CD14-positive monocyte (primary cell): ENCODE measurements around the gene TUBB. TPM values are rescaled to one million over a fixed set of nuclear protein-coding genes. Genes with fewer than 3 reads are reported as not detected.

ENCODE experiments used
- DNase-seq, 3 donors: peaks; one replicate each; pipeline ENCODE4 v3.0.0-alpha.2; 2011 to 2022
- H2AFZ ChIP-seq: 2 replicates; pipeline ENCODE4 v1.6.0; 2012; ENCODE audit warnings: mild to moderate bottlenecking, low read depth, low read length, inconsistent platforms; ENCODE audit not compliant: insufficient read depth, poor library complexity, severe bottlenecking
- H3K27ac ChIP-seq, 2 donors: 1 replicate in 1 of 2; 2 replicates in 1 of 2; pipeline ENCODE4 v1.5.1; 2012 to 2013; ENCODE audit warnings: low read length in 2 of 2, control low read depth in 1 of 2, inconsistent platforms in 1 of 2, low read depth in 1 of 2, mild to moderate bottlenecking in 1 of 2
- H3K27me3 ChIP-seq, 2 donors: one replicate each; pipeline versions ENCODE4 v1.6.0 to v1.6.1; 2011 to 2013; ENCODE audit warnings: low read length in 2 of 2; ENCODE audit not compliant: control insufficient read depth in 2 of 2, insufficient read depth in 2 of 2
- H3K36me3 ChIP-seq, 2 donors: replicated peaks in 1 of 2; 1 replicate in 1 of 2; 2 replicates in 1 of 2; pipeline versions ENCODE4 v1.5.1 to v1.6.1; 2012 to 2013; ENCODE audit warnings: low read length in 2 of 2, control low read depth in 1 of 2, inconsistent platforms in 1 of 2, mild to moderate bottlenecking in 1 of 2; ENCODE audit not compliant: insufficient read depth in 2 of 2, control insufficient read depth in 1 of 2
- H3K4me1 ChIP-seq, 2 donors: 1 replicate in 1 of 2; 2 replicates in 1 of 2; pipeline versions ENCODE4 v1.5.1 to v1.6.1; 2012 to 2013; ENCODE audit warnings: low read length in 2 of 2, control low read depth in 1 of 2, inconsistent platforms in 1 of 2, mild to moderate bottlenecking in 1 of 2, moderate library complexity in 1 of 2; ENCODE audit not compliant: insufficient read depth in 2 of 2, control insufficient read depth in 1 of 2
- H3K4me2 ChIP-seq: replicated peaks from 2 replicates; pipeline ENCODE3; 2012; ENCODE audit warnings: low read length, moderate library complexity, mild to moderate bottlenecking; ENCODE audit not compliant: poor library complexity, severe bottlenecking; ENCODE audit errors: extremely low read depth
- H3K4me3 ChIP-seq, 3 experiments: fragments of 200-600 bp in 1 of 3; sonication (generic) in 1 of 3; replicated peaks in 1 of 3; 1 replicate in 2 of 3; 2 replicates in 1 of 3; pipeline ENCODE4 v1.5.1; 2011 to 2013; ENCODE audit warnings: low read length in 3 of 3, mild to moderate bottlenecking in 3 of 3, control low read depth in 2 of 3, low read depth in 2 of 3, inconsistent platforms in 1 of 3, moderate library complexity in 1 of 3
- H3K79me2 ChIP-seq: 2 replicates; pipeline ENCODE4 v1.6.0; 2012; ENCODE audit warnings: mild to moderate bottlenecking, control low read depth, inconsistent platforms, low read length, moderate library complexity; ENCODE audit not compliant: insufficient read depth
- H3K9ac ChIP-seq: 2 replicates; pipeline ENCODE4 v1.6.0; 2017; ENCODE audit warnings: low read length, mild to moderate bottlenecking; ENCODE audit not compliant: insufficient read depth, poor library complexity, severe bottlenecking
- H3K9me3 ChIP-seq, 2 donors: replicated peaks in 1 of 2; 1 replicate in 1 of 2; 2 replicates in 1 of 2; pipeline versions ENCODE4 v1.5.1 to v1.6.1; 2012 to 2013; ENCODE audit warnings: low read length in 2 of 2, control low read depth in 1 of 2; ENCODE audit not compliant: control insufficient read depth in 1 of 2, insufficient read depth in 1 of 2
- H4K20me1 ChIP-seq: 2 replicates; pipeline ENCODE4 v1.6.0; 2012; ENCODE audit warnings: mild to moderate bottlenecking, low read length, control low read depth, moderate library complexity; ENCODE audit not compliant: insufficient read depth
- H3K27ac Mint-ChIP-seq, 7 donors: one replicate each; pipeline ENCODE4 v1.8.0; 2020; ENCODE audit warnings: mild to moderate bottlenecking in 7 of 7, mixed read lengths in 7 of 7, moderate library complexity in 6 of 7, inconsistent platforms in 2 of 7
- H3K27me3 Mint-ChIP-seq, 3 donors: one replicate each; pipeline ENCODE4 v1.8.0; 2021 to 2022; ENCODE audit warnings: low read depth in 3 of 3, mild to moderate bottlenecking in 3 of 3, mixed read lengths in 3 of 3, moderate library complexity in 3 of 3, inconsistent platforms in 1 of 3
- H3K36me3 Mint-ChIP-seq, 2 donors: one replicate each; pipeline ENCODE4 v1.8.0; 2020; ENCODE audit warnings: mixed read lengths in 2 of 2, inconsistent platforms in 1 of 2, mild to moderate bottlenecking in 1 of 2
- H3K4me1 Mint-ChIP-seq: one replicate; pipeline ENCODE4 v1.8.0; 2020; ENCODE audit warnings: mild to moderate bottlenecking, mixed read lengths
- H3K4me3 Mint-ChIP-seq, 2 donors: one replicate each; pipeline ENCODE4 v1.8.0; 2020; ENCODE audit warnings: mild to moderate bottlenecking in 2 of 2, mixed read lengths in 2 of 2, moderate library complexity in 1 of 2
- H3K9me3 Mint-ChIP-seq, 7 donors: one replicate each; pipeline ENCODE4 v1.8.0; 2020 to 2022; ENCODE audit warnings: mixed read lengths in 7 of 7, mild to moderate bottlenecking in 6 of 7, moderate library complexity in 6 of 7, inconsistent platforms in 2 of 7
- WGBS: methylation state at CpG from one replicate; pipeline ENCODE4 v1.1.5; 2013; ENCODE audit warnings: missing lambda C conversion rate; ENCODE audit not compliant: insufficient coverage; 5-methylcytosine and 5-hydroxymethylcytosine counted together
- intact Hi-C, 2 donors: fragments of 100-400 bp; cut with micrococcal nuclease; formaldehyde crosslinking; loops; one replicate each; pipeline versions ENCODE4 v1.15.0 to v1.15.1; 2023
- polyA plus RNA-seq, 3 donors: library from polyadenylated mRNA; depleted of rRNA in 1 of 3; unstranded in 2 of 3; stranded (reverse) in 1 of 3; fragments of 300-500 nt in 2 of 3; fragments of >200 nt in 1 of 3; fragmentation: Illumina TruSeq in 2 of 3; gene quantifications; 1 replicate in 2 of 3; 2 replicates in 1 of 3; pipeline ENCODE4 v1.2.3, GENCODE V29; 2012 to 2021
- TF ChIP-seq, protein P1 (sequence below): fragments of 200-600 bp; IDR thresholded peaks from one replicate; pipeline ENCODE4 v1.8.0; 2022; ENCODE audit warnings: antibody characterized with exemption, mild to moderate bottlenecking

TUBB gene
- polyA plus RNA-seq, 3 donors, result 48.4 to 130 (median 57.0) TPM

DNA sequence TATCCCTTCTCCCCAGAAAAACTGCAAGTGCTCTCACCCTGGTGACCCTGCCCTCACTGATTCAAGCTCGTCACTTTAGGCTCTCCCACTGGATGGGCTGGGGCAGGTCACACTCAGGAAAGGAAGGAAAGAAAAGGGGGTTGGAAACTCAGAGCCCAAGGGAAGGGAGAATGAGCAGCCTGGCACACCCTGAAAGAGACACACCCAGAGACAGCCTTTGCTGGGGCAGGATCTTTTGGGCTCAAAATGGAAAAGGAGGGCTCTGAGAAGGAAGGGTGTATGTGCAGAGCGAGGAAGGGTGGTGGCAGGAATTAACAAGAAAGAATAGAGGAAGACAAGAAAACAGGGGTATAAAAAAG, 36.2 kb upstream of the TUBB start:
- Histone ChIP-seq H3K4me2 (peak overlapping the region; percentile 100), H3K27me3 (no peaks in the 10 kb centered on the region), H3K4me1 (peaks cover 57 to 72% of the 10 kb centered on the region in 2 donors), H2AFZ (no peak overlapping the region), H3K4me3 (peak overlapping the region; percentile 96 to 100 (median 96)), H3K9me3 (no peaks in the 10 kb centered on the region), H4K20me1 (peaks cover 70% of the 10 kb centered on the region), H3K27ac (peak overlapping the region; percentile 99), H3K36me3 (peaks cover 12 to 13% of the 10 kb centered on the region in 2 donors), H3K9ac (peak overlapping the region; percentile 99), H3K79me2 (peaks cover 99% of the 10 kb centered on the region)
- DNase-seq, result no peak
- H3K4me1 Mint-ChIP-seq, result peaks cover 60% of the 10 kb centered on the region
- peaks cover 0 to 1% (median 0%) of the 10 kb centered on the region in 7 donors for H3K9me3 Mint-ChIP-seq
- WGBS, result no CpG with 5 or more reads among the region's 2 CpGs
- peaks cover 0 to 5% (median 0%) of the 10 kb centered on the region in 3 donors for H3K27me3 Mint-ChIP-seq
- TF ChIP-seq, protein P1, sequence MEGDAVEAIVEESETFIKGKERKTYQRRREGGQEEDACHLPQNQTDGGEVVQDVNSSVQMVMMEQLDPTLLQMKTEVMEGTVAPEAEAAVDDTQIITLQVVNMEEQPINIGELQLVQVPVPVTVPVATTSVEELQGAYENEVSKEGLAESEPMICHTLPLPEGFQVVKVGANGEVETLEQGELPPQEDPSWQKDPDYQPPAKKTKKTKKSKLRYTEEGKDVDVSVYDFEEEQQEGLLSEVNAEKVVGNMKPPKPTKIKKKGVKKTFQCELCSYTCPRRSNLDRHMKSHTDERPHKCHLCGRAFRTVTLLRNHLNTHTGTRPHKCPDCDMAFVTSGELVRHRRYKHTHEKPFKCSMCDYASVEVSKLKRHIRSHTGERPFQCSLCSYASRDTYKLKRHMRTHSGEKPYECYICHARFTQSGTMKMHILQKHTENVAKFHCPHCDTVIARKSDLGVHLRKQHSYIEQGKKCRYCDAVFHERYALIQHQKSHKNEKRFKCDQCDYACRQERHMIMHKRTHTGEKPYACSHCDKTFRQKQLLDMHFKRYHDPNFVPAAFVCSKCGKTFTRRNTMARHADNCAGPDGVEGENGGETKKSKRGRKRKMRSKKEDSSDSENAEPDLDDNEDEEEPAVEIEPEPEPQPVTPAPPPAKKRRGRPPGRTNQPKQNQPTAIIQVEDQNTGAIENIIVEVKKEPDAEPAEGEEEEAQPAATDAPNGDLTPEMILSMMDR, result no peak
- peak overlapping the region; percentile 94 to 99 for H3K4me3 Mint-ChIP-seq
- peaks cover 44 to 60% of the 10 kb centered on the region in 2 donors for H3K36me3 Mint-ChIP-seq
- peak overlapping the region; percentile 97 to 100 (median 99) for H3K27ac Mint-ChIP-seq
- intact Hi-C loops, result loop anchor here in 1 of 2 donors (5.0 kb wide), 1 partner anchor 67 kb away; the partner anchor contains the start of genes MRPS18B and PPP1R10

DNA sequence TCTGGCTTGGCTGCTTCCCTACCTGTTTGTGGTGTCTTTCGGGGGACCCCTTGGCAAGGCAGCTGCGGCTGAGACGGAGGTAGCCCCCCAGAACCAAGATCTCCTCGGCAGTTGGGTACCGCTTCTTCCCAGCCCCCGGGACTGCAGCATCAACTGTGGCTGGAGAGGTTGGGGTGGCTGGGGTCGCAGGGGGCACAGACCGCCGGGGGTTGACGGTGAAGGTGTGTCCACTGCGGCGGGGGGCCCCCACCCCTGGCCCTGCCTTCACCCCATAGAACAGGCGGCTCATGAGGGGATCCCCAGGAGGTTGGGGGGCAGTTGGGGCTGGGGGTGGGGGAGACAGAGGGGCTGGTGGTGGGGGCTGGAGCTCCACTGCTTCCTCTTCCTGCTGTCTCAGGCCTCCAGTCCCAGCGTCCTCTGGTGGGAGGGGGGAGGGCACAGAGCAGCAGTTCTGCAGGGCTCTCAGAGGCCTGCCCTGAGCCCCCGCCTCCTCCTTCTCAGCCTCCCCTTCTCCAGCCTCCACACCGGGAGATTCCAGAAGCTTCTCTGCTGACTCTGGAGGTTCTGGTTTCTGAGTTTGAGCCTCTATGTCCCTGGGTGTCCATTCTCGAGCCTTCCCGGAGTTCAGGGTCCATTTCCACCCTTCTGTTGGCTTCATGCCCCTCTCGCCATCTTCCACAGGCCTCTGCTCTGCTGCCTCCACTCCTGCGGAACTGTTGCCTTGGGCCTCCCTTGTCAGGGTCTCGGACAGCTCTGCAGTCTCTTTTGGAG, 35.6 kb upstream of the TUBB start:
- H3K4me2 ChIP-seq, result peak overlapping the region; percentile 100
- no peaks in the 10 kb centered on the region for H3K9me3 Mint-ChIP-seq
- H2AFZ ChIP-seq, result no peak overlapping the region
- TF ChIP-seq, protein P1, result no peak
- peaks cover 57 to 72% of the 10 kb centered on the region in 2 donors for H3K4me1 ChIP-seq
- H3K79me2 ChIP-seq, result peaks cover 99% of the 10 kb centered on the region
- peaks cover 0 to 5% (median 0%) of the 10 kb centered on the region in 3 donors for H3K27me3 Mint-ChIP-seq
- H3K9ac ChIP-seq, result peak overlapping the region; percentile 99
- DNase-seq, result peak; percentile 40 to 58 (median 54)
- H3K27ac Mint-ChIP-seq, result peak overlapping the region; percentile 97 to 100 (median 99)
- intact Hi-C loops, result loop anchor here in 1 of 2 donors (5.0 kb wide), 1 partner anchor 67 kb away; the partner anchor contains the start of genes MRPS18B and PPP1R10
- H3K4me1 Mint-ChIP-seq, result peaks cover 60% of the 10 kb centered on the region
- H3K4me3 Mint-ChIP-seq, result peak overlapping the region; percentile 94 to 99
- peaks cover 10 to 11% of the 10 kb centered on the region in 2 donors for H3K36me3 ChIP-seq
- H3K4me3 ChIP-seq, result peak overlapping the region; percentile 96 to 100 (median 96)
- peaks cover 39 to 54% of the 10 kb centered on the region in 2 donors for H3K36me3 Mint-ChIP-seq
- 1% methylated on average over 11 of the region's 21 CpGs for WGBS
- H3K27me3 ChIP-seq, result no peaks in the 10 kb centered on the region
- no peaks in the 10 kb centered on the region for H3K9me3 ChIP-seq
- peaks cover 64% of the 10 kb centered on the region for H4K20me1 ChIP-seq
- H3K27ac ChIP-seq, result peak overlapping the region; percentile 99
